HL-60 (cell line): ENCODE results near the gene STAMBPL1.

Experiments used
- DNase-seq, 2 experiments: peaks; one replicate each; pipeline ENCODE4 v3.0.0-alpha.2; 2010 to 2020; ENCODE audit warnings: low read depth in 1 of 2, low spot score in 1 of 2
- H3K27ac ChIP-seq: fragments of 250-450 bp; sonication (Bioruptor Pico); replicated peaks from 2 replicates; pipeline ENCODE4 v1.5.1; 2020; ENCODE audit warnings: mild to moderate bottlenecking, moderate library complexity
- H3K27me3 ChIP-seq: fragments of 250-450 bp; sonication (Bioruptor Pico); 2 replicates; pipeline ENCODE4 v1.5.1; 2021; ENCODE audit warnings: mild to moderate bottlenecking, moderate library complexity; ENCODE audit not compliant: insufficient read depth, poor library complexity, severe bottlenecking
- H3K4me3 ChIP-seq: replicated peaks from 2 replicates; pipeline ENCODE4 v1.5.1; 2011; ENCODE audit warnings: mild to moderate bottlenecking, control low read depth, low read length; ENCODE audit not compliant: insufficient read depth
- GABPA ChIP-seq: IDR thresholded peaks from 2 replicates; pipeline ENCODE4 v1.6.1; 2012; ENCODE audit warnings: low read depth
- POLR2AphosphoS5 ChIP-seq: IDR thresholded peaks from 2 replicates; pipeline ENCODE4 v1.6.1; 2012; ENCODE audit warnings: low read depth
- REST ChIP-seq: IDR thresholded peaks from 2 replicates; pipeline ENCODE4 v1.6.1; 2012; ENCODE audit warnings: low read depth; ENCODE audit not compliant: insufficient replicate concordance
- SPI1 ChIP-seq: IDR thresholded peaks from 2 replicates; pipeline ENCODE4 v1.6.1; 2012; ENCODE audit warnings: low read depth, mild to moderate bottlenecking, borderline replicate concordance
- TF ChIP-seq, protein P1 (sequence below): IDR thresholded peaks from one replicate; pipeline ENCODE4 v1.5.1; 2011; ENCODE audit warnings: low read length, control low read depth, inconsistent platforms; ENCODE audit not compliant: insufficient read depth

Gene STAMBPL1

DNA sequence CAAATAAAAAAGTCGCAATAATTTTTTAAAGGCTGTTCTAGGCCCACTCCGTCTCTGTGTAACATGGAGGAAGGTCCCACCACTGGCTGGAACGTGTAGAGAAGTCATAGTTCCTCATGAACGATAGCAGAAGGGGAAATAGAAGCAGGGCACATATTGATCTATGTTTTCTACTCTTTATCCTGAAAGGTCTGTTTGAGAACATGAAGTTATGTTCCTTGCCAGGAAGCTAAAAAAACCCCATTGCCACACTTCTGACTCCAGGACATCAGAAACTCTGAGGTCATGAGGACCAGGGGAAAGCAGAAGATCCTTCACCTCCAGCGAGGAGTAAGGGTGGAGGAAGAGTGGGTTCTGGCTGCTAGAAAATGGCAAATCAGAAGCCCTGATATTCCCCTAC lies 39.2 kb upstream of the STAMBPL1 start:
- H3K4me3 ChIP-seq, result no peak overlapping the region
- TF ChIP-seq, protein P1, sequence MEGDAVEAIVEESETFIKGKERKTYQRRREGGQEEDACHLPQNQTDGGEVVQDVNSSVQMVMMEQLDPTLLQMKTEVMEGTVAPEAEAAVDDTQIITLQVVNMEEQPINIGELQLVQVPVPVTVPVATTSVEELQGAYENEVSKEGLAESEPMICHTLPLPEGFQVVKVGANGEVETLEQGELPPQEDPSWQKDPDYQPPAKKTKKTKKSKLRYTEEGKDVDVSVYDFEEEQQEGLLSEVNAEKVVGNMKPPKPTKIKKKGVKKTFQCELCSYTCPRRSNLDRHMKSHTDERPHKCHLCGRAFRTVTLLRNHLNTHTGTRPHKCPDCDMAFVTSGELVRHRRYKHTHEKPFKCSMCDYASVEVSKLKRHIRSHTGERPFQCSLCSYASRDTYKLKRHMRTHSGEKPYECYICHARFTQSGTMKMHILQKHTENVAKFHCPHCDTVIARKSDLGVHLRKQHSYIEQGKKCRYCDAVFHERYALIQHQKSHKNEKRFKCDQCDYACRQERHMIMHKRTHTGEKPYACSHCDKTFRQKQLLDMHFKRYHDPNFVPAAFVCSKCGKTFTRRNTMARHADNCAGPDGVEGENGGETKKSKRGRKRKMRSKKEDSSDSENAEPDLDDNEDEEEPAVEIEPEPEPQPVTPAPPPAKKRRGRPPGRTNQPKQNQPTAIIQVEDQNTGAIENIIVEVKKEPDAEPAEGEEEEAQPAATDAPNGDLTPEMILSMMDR, result no peak
- TF ChIP-seq REST, result no peak
- no peak for TF ChIP-seq POLR2AphosphoS5
- TF ChIP-seq GABPA, result peak; percentile 78
- peak in 1 of 2 experiments; percentile 59 for DNase-seq
- H3K27ac ChIP-seq, result peak overlapping the region; percentile 92
- H3K27me3 ChIP-seq, result no peaks in the 10 kb centered on the region

GRCh38 chr10:88841316-88842111 lies 38.5 kb upstream of the STAMBPL1 start:
- peak; percentile 83 to 87 for DNase-seq
- Histone ChIP-seq H3K4me3 (no peak overlapping the region), H3K27ac (peak overlapping the region; percentile 92), H3K27me3 (no peaks in the 10 kb centered on the region)
- TF ChIP-seq, protein P1, result no peak
- peak; percentile 61 for TF ChIP-seq REST
- TF ChIP-seq SPI1, result peak; percentile 55; the same call in 1 of the 2 replicates

- DNase-seq, result no peak
- Histone ChIP-seq H3K4me3 (no peak overlapping the region), H3K27me3 (no peaks in the 10 kb centered on the region), H3K27ac (no peak overlapping the region)
- TF ChIP-seq, protein P1, result no peak
- no peak for TF ChIP-seq SPI1
- no peak for TF ChIP-seq GABPA
Measured at GRCh38 chr10:88843171-88843570, 36.9 kb upstream of the STAMBPL1 start.

DNA sequence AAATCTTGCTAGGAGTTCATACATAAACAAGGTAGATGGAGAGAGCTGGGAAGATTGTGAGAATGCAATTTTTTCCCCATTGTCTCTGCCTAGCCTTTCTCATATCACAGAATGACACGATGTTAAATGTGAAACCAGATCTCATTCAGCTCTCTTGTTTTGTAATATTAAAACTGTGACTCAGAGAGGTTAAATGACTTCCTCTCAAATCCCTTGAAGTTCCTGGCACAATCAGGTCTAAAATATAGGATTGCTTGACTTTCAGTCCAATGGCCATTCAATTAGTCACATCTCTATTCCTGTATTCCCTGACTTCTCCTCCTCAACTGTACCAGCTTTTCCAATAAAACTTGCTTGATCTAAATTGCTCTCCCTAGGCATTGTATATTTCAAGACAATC lies 31.5 kb upstream of the STAMBPL1 start:
- peak overlapping the region; percentile 88 for H3K4me3 ChIP-seq
- peak overlapping the region; percentile 19; the same call in 1 of the 2 replicates for H3K27ac ChIP-seq
- H3K27me3 ChIP-seq, result no peaks in the 10 kb centered on the region
- no peak for DNase-seq
- TF ChIP-seq REST (no peak), SPI1 (peak; percentile 67; the same call in 1 of the 2 replicates)
